ENCODE data around the gene SLC25A46. TPM values are rescaled to one million over a fixed set of nuclear protein-coding genes. Genes with fewer than 3 reads are reported as not detected.

The SLC25A46 gene
- total RNA-seq, 1 experiment from 2014 or later, result 30.6 TPM

DNA sequence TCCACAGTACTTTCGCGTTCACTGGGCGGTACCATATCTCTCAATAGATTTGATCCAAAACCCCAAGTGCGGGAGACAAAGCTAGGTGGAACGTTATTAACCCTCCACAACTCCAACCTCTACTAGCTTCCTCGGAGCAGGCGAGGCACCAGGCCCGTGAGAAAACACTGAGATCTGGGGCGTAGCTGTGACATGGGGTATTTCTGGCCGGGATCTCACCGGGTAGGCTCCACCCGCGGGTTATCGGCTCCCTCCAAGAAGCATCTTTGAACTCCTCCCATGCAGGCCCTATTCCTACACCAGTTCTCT lies 350 bp upstream of the SLC25A46 start:
- H3K27me3 Mint-ChIP-seq (ENCODE audit: insufficient read depth, unreplicated experiment), result peaks cover 5% of the 10 kb centered on the region
- DNase-seq, result no peak

DNA sequence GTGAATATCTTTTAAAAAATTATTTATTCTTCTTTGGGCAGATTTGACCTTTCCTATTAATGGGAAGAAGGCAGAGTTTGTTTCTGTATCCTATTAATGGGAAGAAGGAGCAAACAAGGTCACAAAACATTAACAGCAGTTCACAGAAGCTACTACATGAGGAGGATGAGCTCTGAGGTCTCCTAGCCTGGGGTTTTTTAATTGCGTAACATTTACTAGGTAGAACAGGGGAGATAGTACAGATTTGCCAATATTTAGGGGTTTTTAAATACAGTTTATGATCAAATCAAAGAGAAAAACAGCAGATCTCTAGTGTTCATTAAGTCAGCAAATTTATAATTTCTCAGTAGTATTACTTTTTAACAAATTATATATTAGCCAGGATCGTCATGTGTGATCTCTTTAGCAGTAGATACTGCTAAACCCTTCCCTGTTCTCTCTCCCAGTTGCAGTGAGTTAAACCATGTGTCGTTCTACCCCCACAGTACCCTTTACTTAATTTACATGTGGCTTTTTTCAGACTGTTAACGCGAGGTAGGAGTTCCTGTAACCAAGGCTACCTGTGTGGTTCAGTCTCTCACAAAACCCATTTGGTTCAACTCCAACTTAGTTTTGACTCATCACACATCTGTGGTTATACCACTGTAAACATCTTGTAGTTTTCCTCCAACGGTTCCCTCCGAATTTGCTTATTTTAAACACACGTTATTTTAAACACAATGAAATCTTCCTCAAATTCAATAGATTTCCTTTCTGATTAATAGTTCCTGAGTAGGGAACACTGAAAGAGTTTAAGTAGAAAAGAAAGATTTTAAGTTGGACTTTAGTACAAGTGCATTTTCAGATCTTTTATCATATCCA lies 13.3 kb downstream of the SLC25A46 start:
- DNase-seq, result no peak
- H3K27me3 Mint-ChIP-seq (ENCODE audit: insufficient read depth, unreplicated experiment), result no peaks in the 10 kb centered on the region
- no peak overlapping the region for H3K4me3 Mint-ChIP-seq (ENCODE audit: unreplicated experiment)
- no TSS peak for BruUV-seq (replicated peaks)
- Histone ChIP-seq H3K36me3 (ENCODE audit: control insufficient read depth, insufficient read depth, low read length) (no peaks in the 10 kb centered on the region), H3K4me3 (ENCODE audit: low read depth, low read length) (no peak overlapping the region), H3K27me3 (replicated peaks; ENCODE audit: control insufficient read depth, insufficient read depth, low read length) (no peaks in the 10 kb centered on the region), H3K4me1 (no peaks in the 10 kb centered on the region), H3K9me3 (no peaks in the 10 kb centered on the region)
- H3K4me1 Mint-ChIP-seq (ENCODE audit: low read depth, unreplicated experiment), result no peaks in the 10 kb centered on the region
- CTCF ChIA-PET, result no interaction called here
- peak overlapping the region; percentile 11 for H3K27ac Mint-ChIP-seq (ENCODE audit: unreplicated experiment)
- intact Hi-C loops (cut with micrococcal nuclease; ENCODE audit: unreplicated experiment), result no loop called here
- H3K9me3 Mint-ChIP-seq (ENCODE audit: unreplicated experiment), result no peaks in the 10 kb centered on the region
- H3K36me3 Mint-ChIP-seq (ENCODE audit: insufficient read depth, unreplicated experiment), result peaks cover 14% of the 10 kb centered on the region
- TF ChIP-seq CTCF (IDR thresholded peaks at IDR 0.05; ENCODE audit: insufficient read depth in 1 of 2, low read depth in 1 of 2, low read length in 1 of 2, severe bottlenecking in 1 of 2, unreplicated experiment in 1 of 2), result no peak
- POLR2A ChIA-PET, result no interaction called here

More for the DNA sequence above, 350 bp upstream of the SLC25A46 start:
- no peaks in the 10 kb centered on the region for H3K9me3 ChIP-seq
- H3K4me1 Mint-ChIP-seq (ENCODE audit: low read depth, unreplicated experiment), result no peaks in the 10 kb centered on the region
- H3K9me3 Mint-ChIP-seq (ENCODE audit: unreplicated experiment), result no peaks in the 10 kb centered on the region
- peak overlapping the region; percentile 99 for H3K4me3 Mint-ChIP-seq (ENCODE audit: unreplicated experiment)
- peaks cover 10% of the 10 kb centered on the region for H3K36me3 Mint-ChIP-seq (ENCODE audit: insufficient read depth, unreplicated experiment)
- no peaks in the 10 kb centered on the region for H3K27me3 ChIP-seq (replicated peaks; ENCODE audit: control insufficient read depth, insufficient read depth, low read length)
- ChIA-PET POLR2A (no interaction called here), CTCF (no interaction called here)
- peak overlapping the region; percentile 97 for H3K27ac Mint-ChIP-seq (ENCODE audit: unreplicated experiment)
- intact Hi-C loops (cut with micrococcal nuclease; ENCODE audit: unreplicated experiment), result no loop called here
- H3K36me3 ChIP-seq (ENCODE audit: control insufficient read depth, insufficient read depth, low read length), result no peaks in the 10 kb centered on the region
- H3K4me1 ChIP-seq, result no peaks in the 10 kb centered on the region; the same call in 1 of the 2 replicates
- TF ChIP-seq CTCF (IDR thresholded peaks at IDR 0.05; ENCODE audit: insufficient read depth in 1 of 2, low read depth in 1 of 2, low read length in 1 of 2, severe bottlenecking in 1 of 2, unreplicated experiment in 1 of 2), result no peak
- BruUV-seq (replicated peaks), result TSS peak; percentile 65
- peak overlapping the region; percentile 95 for H3K4me3 ChIP-seq (ENCODE audit: low read depth, low read length)

- Histone ChIP-seq H3K4me3 (ENCODE audit: low read depth, low read length) (no peak overlapping the region), H3K36me3 (ENCODE audit: control insufficient read depth, insufficient read depth, low read length) (no peaks in the 10 kb centered on the region), H3K9me3 (no peaks in the 10 kb centered on the region), H3K27me3 (replicated peaks; ENCODE audit: control insufficient read depth, insufficient read depth, low read length) (no peaks in the 10 kb centered on the region), H3K4me1 (no peaks in the 10 kb centered on the region)
- no peaks in the 10 kb centered on the region for H3K27me3 Mint-ChIP-seq (ENCODE audit: insufficient read depth, unreplicated experiment)
- TF ChIP-seq CTCF (IDR thresholded peaks at IDR 0.05; ENCODE audit: insufficient read depth in 1 of 2, low read depth in 1 of 2, low read length in 1 of 2, severe bottlenecking in 1 of 2, unreplicated experiment in 1 of 2), result no peak
- no peak overlapping the region for H3K4me3 Mint-ChIP-seq (ENCODE audit: unreplicated experiment)
- intact Hi-C loops (cut with micrococcal nuclease; ENCODE audit: unreplicated experiment), result no loop called here
- ChIA-PET CTCF (no interaction called here), POLR2A (no interaction called here)
- no peak for DNase-seq
- H3K9me3 Mint-ChIP-seq (ENCODE audit: unreplicated experiment), result no peaks in the 10 kb centered on the region
- H3K36me3 Mint-ChIP-seq (ENCODE audit: insufficient read depth, unreplicated experiment), result peaks cover 9% of the 10 kb centered on the region
- H3K4me1 Mint-ChIP-seq (ENCODE audit: low read depth, unreplicated experiment), result no peaks in the 10 kb centered on the region
- H3K27ac Mint-ChIP-seq (ENCODE audit: unreplicated experiment), result peak overlapping the region; percentile 11
- BruUV-seq (replicated peaks), result no TSS peak
These were observed 14.1 kb downstream of the SLC25A46 start for GRCh38 chr5:110752953-110753352.

Measured in Caco-2 (cell line).